Measurements from ENCODE around the gene CYTH1.

The CYTH1 gene

DNA sequence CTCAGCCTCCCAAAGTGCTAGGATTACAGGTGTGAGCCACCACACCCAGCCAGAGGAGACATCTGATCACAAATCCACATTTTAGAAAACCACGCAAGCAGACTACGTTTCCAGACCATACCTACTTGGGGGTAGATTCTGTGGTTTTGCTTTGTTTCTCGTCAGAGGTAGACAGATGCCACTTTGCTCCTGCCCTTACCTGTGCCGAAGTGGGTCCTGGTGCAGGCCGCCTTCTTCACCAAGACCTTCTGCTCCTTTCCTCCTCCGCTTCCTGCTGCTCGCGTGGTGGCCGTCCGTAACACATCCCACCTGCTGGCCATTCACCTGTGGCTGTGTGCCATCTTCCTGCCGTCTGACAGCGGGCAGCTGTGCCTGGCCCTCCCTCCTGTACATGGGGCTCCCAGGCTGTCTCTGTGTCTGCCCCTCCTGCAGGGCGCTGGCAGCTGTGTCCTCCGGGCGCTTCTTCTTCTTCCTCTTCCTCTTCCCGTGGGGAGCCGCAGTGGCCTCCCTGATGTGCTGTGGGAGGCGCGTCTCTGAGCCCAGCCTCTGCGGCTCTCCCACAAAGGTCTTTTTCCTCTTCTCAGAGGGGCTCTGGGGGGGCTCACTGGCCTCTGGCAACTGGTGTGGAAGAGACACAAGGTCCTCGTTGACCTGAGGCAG lies 21.2 kb upstream of the CYTH1 start:
- no peak for DNase-seq

DNA sequence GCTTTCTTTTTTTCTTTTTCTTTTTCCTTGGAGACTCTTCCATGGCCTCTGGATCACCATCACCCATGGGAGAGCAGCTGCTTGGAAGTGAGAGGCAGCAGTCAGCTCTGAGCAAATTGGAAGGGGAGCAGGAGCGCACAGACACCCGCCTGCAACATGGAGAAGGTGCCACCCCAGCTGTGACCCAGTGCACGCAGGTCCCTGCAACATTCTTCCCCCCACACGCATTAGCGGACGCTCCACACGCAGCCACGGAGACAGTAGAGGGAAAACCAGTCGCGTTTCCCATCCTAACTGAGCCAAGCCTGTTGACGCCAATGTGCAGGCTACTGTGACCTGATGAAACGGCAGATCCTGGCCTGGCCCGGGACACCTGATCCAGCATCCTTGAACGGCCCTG lies 20.4 kb upstream of the CYTH1 start:
- no peak for DNase-seq

DNA sequence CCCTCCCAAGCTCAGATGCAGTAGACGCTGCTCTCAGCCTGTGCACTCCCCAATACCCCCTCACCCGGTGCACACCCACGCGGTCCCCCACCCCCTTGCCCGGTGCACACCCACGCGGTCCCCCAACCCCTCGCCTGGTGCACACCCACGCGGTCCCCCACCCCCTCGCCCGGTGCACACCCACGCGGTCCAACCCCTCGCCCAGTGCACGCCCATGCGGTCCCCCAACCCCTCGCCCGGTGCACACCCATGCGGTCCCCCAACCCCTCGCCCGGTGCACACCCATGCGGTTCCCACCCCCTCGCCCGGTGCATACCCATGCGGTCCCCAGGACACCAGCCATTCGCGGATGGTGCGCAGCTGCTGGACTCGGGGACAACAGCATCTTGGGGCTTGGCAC lies 19.9 kb upstream of the CYTH1 start:
- no peak for DNase-seq

DNA sequence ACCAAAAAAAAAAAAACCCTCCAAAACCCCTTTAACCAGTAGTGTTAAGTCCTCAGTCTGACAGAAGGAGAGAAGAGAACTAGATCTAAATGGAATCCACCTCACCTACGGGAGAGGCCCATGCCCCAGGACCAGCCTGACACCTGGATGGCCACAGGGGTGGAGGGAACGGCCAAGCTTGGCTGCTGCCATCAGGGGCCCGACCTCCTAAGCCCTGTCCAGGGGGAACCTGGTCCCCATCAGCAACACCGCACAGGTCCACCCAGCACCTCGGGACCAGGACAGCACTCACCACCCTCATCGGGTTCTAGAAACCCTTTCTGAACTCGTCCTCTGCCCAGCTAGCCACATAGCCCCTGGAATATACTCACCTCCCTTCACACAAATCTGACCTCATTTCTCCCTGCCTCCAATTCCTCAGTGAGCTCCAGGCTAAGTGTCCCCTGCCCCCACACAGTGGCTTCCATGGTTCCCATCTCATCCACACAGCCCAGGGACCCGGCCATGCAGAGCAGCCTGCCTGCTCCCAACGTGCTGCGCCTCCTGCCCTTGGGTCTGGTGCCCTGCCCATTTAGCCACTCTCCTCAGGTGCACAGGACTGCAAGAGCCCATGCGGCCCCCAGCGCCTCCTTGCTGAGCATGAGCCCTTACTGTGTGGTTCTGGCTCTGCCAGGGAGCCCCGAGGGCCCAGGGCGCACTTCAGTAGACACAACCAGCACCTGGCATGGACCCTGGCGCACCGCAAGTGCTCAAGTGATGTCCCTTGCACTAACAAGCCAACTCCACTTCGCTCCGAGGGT lies 18.3 kb upstream of the CYTH1 start:
- DNase-seq, result no peak

DNA sequence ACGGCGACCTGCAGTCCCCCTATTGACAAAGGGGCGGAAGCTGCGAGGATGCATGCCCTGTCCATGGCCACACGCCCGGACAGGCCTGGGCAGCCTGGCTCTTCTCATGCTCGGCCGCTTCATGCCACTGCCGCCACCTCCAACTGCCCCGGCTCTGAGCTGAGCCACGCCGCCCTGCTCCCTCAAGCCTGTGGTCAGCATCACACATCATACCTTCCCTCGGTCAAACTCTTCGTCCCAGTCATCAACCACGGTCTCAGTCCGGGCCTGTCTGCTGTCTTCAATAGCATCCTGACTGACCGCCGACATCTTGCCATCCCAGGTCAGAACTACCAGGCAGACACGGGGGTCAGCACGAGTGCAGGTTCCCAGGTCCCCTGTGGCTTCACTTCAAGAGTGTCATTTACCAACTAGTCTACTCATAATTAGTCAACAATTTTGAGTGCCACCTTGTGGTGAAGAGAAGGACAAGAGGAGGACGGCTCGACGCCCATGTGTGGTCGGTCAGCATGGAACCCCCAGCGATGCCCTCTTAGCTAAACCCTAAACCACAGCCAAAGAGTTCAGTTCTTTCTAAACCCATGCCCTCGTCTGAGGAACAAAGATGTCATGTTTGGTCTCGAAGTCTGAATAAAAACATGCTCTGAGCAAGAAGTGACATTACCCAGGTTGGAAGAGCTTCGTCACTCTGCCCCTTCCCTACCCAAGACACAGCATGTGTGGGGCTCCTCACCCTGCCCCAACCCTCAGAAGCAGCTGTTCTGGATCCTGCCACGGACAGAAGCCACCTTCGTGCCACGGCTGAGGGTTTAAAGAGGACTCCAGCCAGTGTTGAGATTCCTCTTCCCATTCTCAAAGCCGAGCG lies 16.9 kb upstream of the CYTH1 start:
- no peak for DNase-seq

DNA sequence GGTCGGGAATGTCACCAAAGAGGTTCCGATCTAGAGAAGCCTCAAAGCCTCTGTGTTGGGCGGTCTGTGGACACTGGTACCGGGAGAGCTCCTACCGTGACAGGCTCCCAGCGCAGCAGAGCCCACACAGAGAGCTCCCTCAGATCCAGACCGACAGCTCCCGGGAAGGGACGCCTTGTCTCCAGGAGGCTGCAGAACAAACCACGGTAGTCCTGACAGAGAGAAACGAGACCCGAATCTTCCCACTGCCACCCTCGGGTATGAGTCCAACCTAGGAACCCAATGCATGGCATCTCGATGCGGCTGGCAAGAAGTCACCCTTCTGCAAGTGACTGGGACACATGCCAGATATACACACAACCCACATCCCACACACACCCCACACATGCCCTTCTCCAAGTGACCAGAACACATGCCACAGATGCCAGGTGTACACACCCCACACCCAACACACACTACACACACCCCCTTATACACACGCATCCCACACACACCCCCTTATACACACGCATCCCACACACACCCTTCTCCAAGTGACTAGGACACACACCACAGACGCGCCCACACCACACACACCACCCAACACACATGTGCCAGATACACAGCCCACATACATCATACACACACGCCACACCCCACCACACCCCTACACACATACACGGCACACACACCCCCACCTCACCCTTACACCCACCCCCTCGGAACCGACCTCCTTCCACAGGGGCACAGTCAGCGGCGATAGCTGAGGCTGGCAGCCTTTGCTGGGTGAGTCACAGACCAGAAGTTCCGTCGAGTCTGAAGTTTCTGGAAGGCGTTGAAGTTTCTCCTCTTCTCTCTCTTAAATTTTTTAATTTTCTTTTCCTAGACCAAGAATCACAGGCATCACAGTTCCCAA lies 15.9 kb upstream of the CYTH1 start:
- peak in 1 of 2 experiments; percentile 38 for DNase-seq

DNA sequence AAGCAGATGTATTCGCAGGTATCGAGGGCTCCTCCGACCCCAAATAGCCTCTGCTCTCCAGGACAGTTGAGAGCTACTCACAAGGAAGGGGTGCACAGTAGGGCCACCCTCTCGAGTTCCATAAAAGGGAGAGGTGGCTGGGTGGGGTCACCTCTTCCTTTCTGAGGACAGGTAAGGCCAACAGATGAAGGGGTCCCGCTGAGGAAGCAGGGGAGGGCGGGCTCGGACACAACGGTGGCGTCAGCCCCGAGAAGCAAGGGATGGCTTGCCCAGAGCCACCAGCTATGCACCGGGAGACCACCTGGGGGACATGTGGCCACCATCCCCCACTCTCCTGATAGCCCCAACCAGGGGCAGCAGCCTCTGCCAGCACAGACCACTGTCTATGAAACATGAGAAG lies 15.1 kb upstream of the CYTH1 start:
- no peak for DNase-seq

DNA sequence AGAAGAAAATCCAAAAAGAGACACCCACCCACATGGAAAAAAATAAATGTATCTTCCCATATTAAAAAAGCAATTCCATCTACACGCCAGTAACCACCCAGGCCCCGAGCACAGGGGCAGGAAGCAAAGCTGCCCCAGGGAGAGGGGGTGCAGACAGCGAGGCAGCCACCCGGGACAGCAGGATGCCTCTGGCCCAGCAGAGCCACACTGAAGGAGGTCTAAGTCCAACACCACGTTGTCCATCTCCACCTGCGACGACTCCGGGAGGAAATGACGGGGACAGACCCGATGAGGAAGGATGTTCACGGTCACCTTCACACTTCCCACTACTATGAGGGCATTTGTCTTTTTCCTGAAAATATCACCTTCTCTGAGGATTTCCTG lies 14.4 kb upstream of the CYTH1 start:
- DNase-seq, result no peak

DNA sequence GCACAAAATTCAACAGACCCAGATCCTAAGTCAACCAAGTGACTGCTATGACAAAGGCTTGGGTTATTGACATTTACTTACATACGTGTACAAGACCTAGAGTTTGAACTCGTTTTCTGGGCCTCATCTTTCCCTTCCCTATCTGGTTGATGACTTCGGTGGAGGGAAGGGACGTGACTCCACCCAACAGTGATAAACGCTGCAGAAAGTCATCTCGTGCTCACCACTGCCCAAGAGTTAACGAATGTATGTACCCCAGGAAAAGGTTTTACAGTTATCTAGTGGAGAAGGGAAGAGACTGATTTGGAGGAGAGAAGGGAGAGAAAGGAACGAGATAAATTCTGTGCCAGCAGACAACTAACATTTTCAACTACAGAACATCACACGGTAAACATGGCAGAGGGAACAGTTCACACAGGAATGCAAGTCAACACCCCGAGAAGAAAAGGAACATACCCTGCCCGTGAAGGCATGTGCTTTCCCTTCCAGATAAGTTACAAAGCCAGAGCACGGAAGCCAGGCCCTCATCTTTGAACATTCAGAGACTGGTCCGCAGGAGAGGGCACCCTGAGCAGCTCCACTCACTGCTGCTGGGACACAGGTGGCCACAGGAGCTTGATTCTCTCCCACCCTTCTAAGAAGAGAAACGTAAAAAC lies 13.9 kb upstream of the CYTH1 start:
- no peak for DNase-seq

DNA sequence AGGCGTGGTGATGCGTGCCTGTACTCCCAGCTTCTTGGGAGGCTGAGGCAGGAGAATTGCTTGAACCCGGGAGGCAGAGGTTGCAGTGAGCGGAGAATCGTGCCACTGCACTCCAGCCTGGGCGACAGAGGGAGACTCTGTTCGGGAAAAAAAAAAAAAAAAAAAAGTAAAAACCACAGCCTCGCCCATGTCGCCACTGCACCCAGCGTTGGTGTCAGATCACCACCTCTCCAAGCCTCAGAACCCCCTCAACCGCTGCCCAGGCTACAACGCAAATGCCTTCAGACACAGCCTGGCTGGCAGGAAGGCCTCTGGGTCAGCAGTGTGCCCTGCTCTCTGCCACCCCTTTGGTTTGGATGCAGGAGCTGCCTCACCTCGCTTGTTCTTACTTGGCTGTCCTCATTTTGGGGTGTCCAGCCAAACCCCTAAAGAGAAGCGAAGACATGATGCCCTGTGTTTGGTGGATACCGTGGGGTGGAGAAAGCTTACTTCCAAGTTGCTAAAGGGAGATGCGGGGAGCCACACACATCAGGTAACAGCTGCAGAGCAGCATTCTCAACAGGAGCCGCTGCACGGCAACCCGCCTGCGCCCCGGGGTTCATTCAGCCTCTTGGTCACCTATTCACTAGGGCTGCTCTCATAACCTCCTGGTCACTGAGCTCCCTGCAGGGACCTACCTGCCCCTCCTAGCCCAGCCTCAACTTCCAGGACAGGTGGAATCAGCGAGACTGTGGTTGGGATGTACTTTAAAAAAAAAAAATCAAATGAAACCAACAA lies 13.0 kb upstream of the CYTH1 start:
- DNase-seq, result no peak

DNA sequence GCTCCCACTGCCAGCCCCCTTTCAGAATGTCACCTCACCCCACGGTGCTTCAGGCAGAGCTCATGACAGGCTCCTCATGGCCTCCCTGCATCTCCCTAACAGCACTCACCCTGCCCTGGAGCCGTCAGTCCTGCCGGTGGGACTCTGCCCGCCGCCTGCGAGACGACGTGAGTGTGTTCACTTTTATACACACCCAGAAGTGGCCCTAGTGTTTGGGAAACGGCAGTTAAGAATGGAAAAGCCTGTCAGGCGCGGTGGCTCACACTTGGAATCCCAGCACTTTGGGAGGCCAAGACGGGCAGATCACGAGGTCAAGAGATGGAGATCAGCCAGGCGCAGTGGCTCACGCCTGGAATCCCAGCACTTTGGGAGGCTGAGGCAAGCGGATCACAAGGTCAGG lies 12.3 kb upstream of the CYTH1 start:
- no peak for DNase-seq

DNA sequence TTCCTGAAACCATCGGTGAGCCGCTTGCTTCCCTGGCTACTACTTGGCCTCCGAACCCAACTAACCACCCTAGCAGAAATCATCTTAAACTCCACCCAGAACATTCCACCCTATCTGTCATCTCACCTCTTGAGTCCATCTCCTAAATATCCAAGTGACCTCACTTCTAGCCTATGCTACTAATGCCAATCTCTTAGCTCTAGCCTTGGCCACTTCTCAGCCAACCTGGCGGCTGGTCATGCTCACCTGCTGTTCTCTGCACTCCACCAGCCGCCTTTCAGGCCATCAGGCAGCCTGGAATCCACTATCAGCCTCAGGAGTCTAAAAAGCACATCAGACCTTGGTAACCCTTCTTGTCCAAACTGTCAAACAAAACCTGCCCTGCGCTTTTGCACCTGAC lies 11.9 kb upstream of the CYTH1 start:
- no peak for DNase-seq

DNA sequence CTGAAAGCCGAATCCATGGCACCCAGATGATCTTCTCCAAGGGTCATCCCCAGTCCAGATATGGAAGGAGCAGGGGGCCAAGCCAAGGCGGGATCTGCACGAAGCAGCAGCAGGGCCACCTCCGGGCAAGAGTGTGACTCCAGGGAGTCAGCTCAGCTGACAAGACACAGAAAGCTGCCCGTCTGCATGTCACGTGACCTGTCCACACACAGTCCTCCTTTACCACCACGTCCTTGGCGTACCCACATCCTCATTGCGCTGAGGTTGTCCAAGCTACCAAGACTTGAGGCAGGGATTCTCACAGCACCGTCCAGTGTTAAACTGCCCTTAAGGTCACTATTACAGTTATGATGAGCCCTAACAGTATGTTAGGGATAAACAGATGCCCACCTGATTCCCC lies 11.3 kb upstream of the CYTH1 start:
- DNase-seq, result no peak

DNA sequence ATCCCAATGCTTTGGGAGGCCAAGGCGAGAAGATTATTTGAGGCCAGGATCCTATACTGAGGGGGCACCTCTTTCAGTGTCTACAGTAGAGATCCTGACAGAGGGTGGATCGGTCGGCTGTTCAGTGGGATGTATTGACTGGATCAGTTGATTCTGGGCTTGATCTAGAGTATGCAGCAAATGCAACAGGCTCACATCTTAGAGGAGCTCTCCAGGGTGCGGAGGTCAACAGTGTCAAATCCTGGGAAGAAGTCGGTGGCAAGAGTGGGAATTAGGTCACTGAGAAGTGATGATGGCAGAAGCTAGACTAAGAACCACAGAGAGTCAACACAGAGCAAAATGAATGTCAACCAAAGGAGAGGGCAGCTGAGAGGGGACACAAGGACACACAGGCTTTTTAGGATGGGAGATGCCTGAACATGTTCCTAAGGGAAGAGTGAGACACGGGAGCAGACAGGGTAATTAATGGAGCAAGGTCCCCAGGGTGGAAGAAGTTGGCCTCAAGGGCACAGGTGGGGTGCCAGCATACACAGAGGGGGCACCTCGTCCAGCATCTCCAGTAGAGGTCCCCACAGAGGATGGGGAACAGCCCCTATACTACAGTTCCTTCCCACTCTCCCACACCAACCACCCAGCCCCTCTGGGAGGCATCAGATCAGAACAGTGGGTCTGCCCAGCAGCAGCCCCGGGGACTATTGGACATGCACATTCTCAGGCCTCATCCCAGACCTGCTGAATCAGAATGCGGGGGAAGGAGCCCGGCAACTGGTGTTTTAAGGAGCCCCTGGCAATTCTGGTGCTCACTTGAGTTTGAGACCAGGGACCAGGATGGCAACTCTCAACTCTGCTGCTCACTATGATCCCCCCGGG lies 10.0 kb upstream of the CYTH1 start:
- no peak for DNase-seq

DNA sequence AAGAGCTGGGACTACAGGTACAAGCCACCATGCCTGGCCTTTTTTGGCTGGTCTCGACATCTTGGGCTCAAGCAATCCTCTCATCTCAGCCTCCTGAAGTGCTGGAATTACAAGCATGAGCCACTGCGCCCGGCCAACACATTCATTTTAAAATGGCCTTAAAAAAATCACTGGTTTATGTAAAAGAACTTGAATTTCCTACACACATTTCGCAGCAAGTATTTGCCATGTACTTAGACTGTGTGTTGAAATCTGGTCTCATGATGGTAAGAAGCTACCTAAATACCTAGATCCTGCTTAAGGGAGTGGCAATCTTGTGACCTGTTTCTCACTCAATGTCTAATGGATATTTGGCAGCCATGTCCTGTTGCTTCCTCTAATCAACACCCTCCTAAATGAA lies 8.5 kb upstream of the CYTH1 start:
- DNase-seq, result no peak

DNA sequence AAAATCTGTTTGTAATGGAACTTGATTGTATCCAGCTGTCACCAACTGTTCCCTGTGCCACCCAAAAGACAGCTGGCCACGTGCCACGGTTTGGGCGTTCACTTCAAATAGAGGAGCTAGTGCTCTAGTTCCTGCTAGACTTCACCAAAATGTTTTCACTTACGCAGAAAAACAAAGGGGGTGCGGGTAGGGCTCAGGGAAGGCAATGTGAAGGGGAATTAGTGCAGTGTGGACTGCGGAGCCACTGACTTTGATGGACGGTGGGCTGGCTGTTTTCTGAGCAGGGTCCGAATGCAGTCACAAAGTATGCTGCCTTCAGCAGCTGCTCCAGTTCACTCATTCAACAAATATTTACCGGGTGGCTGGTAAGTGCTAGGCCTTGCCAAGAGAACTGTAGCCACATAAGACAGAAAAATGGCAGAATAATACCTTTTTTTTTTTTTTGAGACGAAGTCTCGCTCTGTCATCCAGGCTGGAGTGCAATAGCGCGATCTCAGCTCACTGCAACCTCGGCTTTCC lies 7.6 kb upstream of the CYTH1 start:
- DNase-seq, result peak; percentile 35 to 54

DNA sequence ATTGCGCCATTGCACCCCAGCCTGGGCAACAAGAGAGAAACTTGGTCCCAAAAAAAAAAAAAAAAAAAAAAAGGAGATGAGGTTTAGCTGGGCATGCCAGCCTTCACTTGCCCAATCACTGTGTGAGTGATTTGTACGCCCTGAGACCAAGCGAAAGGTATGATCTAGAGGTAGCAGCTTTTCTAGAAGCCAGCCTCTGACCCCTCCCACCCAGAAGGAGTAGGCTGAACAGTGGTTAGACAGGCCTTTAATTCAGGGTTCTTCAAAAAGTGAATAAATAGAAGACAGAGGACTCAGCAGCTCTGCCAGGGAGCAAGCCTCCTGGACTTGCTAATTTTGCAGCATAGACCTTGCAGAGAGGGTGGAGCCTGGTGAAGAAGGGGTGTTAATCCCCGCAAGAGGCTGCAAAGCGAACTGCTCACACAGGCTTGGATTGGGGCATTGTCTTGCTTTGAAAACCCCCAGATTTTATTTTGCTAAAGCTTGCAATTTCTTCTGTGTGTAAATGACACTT lies 7.1 kb upstream of the CYTH1 start:
- DNase-seq, result no peak

DNA sequence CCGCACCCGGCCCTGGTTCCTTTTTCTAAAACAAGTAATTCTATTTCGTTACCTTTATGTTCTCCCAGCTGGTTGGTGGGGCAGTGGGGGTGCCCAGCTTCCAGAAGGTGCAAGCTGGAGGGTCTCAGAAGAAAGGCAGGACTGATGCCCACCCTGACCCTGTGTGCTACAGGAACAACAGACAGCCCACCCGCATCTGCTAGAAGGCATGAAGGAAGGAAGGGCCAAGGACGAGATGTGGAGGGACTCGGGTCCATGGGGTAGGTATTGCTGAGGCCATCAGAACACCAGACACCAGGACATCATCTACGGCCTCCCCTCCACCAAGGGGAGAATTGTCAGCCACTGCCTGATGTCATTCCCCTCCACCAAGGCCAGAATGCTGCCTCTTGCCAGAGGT lies 6.4 kb upstream of the CYTH1 start:
- DNase-seq, result no peak

DNA sequence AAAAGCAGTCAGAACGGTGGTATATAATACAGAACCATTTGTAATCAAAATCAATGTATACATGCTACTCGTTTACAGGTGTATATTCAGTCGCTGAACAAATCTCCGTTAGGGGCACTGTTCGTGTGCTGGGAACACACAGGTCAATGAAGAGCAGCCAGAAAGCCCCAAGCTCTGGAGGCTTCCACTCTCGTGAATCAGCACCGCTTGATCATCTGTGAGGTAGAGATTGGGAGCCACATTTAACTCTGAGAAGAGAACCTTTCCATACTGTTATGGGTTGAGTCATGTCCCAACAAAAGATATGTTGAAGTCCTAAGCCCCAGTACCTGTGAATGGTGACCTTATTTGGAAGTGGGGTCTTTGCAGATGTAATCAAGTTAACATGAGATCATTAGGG lies 5.4 kb upstream of the CYTH1 start:
- DNase-seq, result no peak

DNA sequence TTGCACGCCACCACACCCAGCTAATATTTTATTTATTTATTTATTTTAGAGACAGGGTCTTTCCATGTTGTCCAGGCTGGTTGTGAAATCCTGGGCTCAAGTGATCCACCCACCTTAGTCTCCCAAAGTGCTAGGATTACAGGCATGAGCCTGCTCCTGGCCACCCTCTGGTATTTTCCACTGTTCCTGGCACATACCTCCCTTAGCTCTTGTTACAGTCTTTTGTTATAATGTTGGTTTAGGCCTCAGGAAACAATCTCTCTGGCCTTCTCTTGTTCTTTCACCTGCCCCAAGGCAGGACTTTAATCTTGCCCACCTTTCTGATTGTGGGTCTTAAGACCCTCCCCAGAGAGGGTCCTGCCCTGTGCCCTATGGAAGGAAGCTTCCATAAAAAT lies 3.6 kb upstream of the CYTH1 start:
- DNase-seq, result no peak

All from activated CD4-positive, alpha-beta T cell treated with anti-CD3 and anti-CD28 coated beads, Interleukin-2, amount 50 U/mL, for 4 hours (primary cell).